GM12874 (cell line): ENCODE measurements around the gene PCDHGA1.

Experiments
- TF ChIP-seq, protein P1 (sequence below): IDR thresholded peaks from 2 replicates; pipeline ENCODE4 v1.5.1; 2011; ENCODE audit warnings: low read depth, mild to moderate bottlenecking, control low read depth, low read length, moderate library complexity; ENCODE audit not compliant: insufficient read depth

PCDHGA1 gene

DNA sequence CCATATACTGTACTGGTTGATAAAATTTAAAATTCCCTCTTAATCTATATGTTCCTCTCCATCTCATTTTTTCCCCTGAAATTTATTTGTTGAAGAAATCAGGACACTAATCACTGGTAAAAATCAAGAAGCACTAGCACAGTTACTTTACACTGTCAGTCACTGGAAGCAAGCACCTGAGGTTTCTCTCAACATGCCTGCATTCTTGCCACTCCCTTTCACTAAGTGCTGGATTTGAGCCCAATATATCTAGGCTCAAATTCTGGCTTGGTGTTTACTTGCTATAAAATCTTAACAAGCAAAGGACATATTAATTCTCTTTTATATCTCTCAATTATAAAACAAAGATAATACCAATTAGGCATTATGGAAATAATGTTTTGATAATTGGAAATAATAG is 229.8 kb downstream of the PCDHGA1 start:
- TF ChIP-seq, protein P1, sequence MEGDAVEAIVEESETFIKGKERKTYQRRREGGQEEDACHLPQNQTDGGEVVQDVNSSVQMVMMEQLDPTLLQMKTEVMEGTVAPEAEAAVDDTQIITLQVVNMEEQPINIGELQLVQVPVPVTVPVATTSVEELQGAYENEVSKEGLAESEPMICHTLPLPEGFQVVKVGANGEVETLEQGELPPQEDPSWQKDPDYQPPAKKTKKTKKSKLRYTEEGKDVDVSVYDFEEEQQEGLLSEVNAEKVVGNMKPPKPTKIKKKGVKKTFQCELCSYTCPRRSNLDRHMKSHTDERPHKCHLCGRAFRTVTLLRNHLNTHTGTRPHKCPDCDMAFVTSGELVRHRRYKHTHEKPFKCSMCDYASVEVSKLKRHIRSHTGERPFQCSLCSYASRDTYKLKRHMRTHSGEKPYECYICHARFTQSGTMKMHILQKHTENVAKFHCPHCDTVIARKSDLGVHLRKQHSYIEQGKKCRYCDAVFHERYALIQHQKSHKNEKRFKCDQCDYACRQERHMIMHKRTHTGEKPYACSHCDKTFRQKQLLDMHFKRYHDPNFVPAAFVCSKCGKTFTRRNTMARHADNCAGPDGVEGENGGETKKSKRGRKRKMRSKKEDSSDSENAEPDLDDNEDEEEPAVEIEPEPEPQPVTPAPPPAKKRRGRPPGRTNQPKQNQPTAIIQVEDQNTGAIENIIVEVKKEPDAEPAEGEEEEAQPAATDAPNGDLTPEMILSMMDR: no peak

DNA sequence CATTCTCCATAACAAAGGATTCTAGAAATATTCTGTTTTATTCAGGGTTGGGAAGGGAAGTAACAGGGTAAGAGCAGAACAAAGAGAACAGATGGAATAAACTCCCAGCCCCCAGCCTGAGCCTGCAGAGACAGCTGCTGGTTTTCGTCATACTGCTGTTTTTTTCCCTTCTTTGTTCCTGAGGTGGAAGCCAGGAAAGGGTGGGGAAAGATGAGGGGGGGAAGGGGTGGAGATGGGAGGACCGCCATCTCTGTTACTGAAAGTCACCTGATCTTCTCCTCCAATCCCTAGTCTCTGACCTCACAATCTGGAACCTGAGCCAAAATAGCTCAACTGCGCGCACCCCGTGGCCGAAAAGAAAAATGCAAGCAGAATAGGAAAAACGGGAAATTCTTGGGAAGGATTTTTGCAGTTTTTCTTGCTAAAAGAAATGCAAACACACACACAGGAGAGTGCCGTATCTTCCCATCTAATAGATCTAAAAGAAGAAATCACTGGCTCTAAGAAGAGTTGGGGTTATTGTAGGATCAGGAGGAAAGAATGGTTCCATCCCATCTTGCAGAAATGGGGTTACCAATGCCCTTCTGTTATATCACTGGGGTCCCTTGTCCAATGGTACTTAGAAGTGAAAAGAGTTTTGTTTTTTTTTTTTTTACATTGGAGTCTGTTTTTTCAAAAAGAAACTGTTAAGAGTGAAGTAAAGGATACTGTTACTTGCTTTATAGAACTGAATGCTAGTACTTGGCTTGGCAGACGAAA is 230.6 kb downstream of the PCDHGA1 start:
- TF ChIP-seq, protein P1: peak; percentile 49
